ENCODE results near the gene APAF1. TPM values are rescaled to one million over a fixed set of nuclear protein-coding genes. Genes with fewer than 3 reads are reported as not detected.
"Not testable (repeated sequence)": the region's sequence is repeated elsewhere in the genome, so short reads cannot be mapped to it uniquely, and the experiment has no call there.

The APAF1 gene
- total RNA-seq, 1 donor = 24.1 TPM

DNA sequence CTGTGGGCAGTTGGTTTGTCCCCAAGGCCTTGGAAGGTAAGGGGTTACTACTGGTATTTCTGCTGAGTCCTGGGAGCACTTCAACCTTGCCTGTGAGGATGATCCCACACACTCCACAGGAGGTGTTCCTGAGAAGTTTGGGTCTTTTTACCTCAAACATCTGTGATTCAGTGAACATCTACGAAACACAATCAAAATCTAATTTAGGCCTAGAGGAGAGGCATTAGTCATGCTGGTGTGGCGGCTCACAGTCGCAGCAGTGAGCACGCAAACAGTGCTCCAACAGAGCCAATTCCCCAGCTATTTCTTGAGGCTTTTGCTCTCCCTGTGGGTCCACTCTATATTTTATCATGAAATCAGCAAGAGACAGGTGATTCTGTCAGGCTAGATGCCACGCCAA lies 107.6 kb downstream of the APAF1 start:
- H3K4me3 ChIP-seq (ENCODE audit: low read depth, low read length) = no peak overlapping the region
- peak; percentile 61 for DNase-seq (ENCODE audit: low read depth)
- TF ChIP-seq CTCF (IDR thresholded peaks at IDR 0.05; ENCODE audit: insufficient read depth, low read length) = no peak

DNA sequence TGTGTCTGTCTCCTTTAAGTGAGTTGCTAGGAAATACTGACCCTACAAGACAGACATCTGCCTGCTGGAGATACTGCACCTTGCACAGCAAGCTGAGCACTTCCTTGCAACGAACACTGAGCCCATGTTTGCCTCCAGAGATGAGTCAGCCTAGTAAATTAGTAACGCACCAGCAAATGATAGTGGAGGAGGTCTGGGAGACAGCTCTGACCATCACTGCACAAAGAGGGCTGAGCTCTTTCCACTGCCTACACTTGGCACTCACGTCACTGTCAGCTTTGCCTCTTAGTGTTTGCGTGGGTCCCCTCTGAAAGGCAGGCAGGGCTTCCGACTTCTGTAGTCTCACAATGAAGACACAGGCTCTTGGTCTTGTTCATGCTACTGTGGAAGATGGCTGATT lies 109.0 kb downstream of the APAF1 start:
- peak; percentile 24 for DNase-seq (ENCODE audit: low read depth)
- no peak for TF ChIP-seq CTCF (IDR thresholded peaks at IDR 0.05; ENCODE audit: insufficient read depth, low read length)
- H3K4me3 ChIP-seq (ENCODE audit: low read depth, low read length) = no peak overlapping the region

DNA sequence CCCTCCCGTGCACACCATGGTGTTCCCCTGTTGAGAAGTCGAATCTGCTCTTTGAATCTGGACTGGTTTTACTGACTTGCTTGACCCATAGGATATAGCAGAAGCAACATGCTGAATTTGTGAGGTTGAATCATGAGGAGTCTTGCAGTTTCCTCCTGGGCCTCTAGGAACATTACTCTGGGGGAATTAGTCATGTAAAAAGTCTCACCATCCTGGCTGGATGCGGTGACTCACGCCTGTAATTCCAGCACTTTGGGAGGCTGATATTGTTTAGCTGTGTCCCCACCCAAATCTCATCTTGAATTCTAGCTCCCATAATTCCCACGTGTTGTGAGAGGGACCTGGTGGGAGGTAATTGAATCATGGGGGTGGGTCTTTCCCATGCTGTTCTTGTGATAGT lies 110.8 kb downstream of the APAF1 start:
- peak; percentile 16 for TF ChIP-seq CTCF (IDR thresholded peaks at IDR 0.05; ENCODE audit: insufficient read depth, low read length)
- peak; percentile 73 for DNase-seq (ENCODE audit: low read depth)
- H3K4me3 ChIP-seq (ENCODE audit: low read depth, low read length) = not testable (repeated sequence)

- no peak for TF ChIP-seq CTCF (IDR thresholded peaks at IDR 0.05; ENCODE audit: insufficient read depth, low read length)
- no peak for DNase-seq (ENCODE audit: low read depth)
- H3K4me3 ChIP-seq (ENCODE audit: low read depth, low read length) = no peak overlapping the region
Measured at GRCh38 chr12:98757455-98757854, 112.4 kb downstream of the APAF1 start.

DNA sequence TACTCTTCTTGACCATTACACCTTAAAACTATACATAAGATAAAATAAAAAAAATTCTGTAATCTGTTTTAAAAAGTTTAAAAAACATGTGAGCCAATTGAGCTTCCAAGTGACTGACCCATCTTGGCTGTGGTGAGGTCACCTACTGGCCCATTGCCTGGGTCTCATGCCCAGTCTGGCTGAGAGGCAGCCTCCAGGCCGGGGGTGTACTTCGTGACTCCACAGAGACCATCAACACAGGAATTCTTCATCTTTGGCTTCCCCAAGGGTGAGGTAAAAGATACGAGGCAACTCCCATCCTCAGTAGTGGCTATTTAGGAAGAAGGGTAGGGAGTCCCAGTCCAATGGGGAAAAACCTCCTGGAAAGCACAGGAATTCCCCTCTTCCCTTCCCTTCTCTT lies 113.2 kb downstream of the APAF1 start:
- no peak for TF ChIP-seq CTCF (IDR thresholded peaks at IDR 0.05; ENCODE audit: insufficient read depth, low read length)
- H3K4me3 ChIP-seq (ENCODE audit: low read depth, low read length) = no peak overlapping the region
- peak; percentile 74 for DNase-seq (ENCODE audit: low read depth)

GRCh38 chr12:98763656-98764055 lies 118.6 kb downstream of the APAF1 start:
- no peak for TF ChIP-seq CTCF (IDR thresholded peaks at IDR 0.05; ENCODE audit: insufficient read depth, low read length)
- H3K4me3 ChIP-seq (ENCODE audit: low read depth, low read length) = no peak overlapping the region

GRCh38 chr12:98767248-98767647 lies 122.2 kb downstream of the APAF1 start:
- DNase-seq (ENCODE audit: low read depth) = no peak
- no peak overlapping the region for H3K4me3 ChIP-seq (ENCODE audit: low read depth, low read length)
- TF ChIP-seq CTCF (IDR thresholded peaks at IDR 0.05; ENCODE audit: insufficient read depth, low read length) = no peak

More at GRCh38 chr12:98763656-98764055, 118.6 kb downstream of the APAF1 start:
- DNase-seq (ENCODE audit: low read depth) = no peak

Data from fibroblast of the aortic adventitia (primary cell).